ENCODE measurements around the gene SULT1E1.

SULT1E1 gene

GRCh38 chr4:69836287-69836686, 23.7 kb downstream of the SULT1E1 start:
- DNase-seq (ENCODE audit: low read depth, low spot score): no peak
- in situ Hi-C loops (cut with HindIII; ENCODE audit: low sequenced_read_pairs): no loop called here
- TF ChIP-seq CTCF (IDR thresholded peaks at IDR 0.05; ENCODE audit: low read depth, low read length): no peak

GRCh38 chr4:69835766-69836165, 24.2 kb downstream of the SULT1E1 start:
- DNase-seq (ENCODE audit: low read depth, low spot score): no peak
- in situ Hi-C loops (cut with HindIII; ENCODE audit: low sequenced_read_pairs): no loop called here
- no peak for TF ChIP-seq CTCF (IDR thresholded peaks at IDR 0.05; ENCODE audit: low read depth, low read length)
- no peak overlapping the region for H3K4me3 ChIP-seq (ENCODE audit: low read depth, low read length)

More at GRCh38 chr4:69836287-69836686, 23.7 kb downstream of the SULT1E1 start:
- no peak overlapping the region for H3K4me3 ChIP-seq (ENCODE audit: low read depth, low read length)

GRCh38 chr4:69833251-69833650, 26.7 kb downstream of the SULT1E1 start:
- H3K4me3 ChIP-seq (ENCODE audit: low read depth, low read length): no peak overlapping the region
- DNase-seq (ENCODE audit: low read depth, low spot score): no peak
- TF ChIP-seq CTCF (IDR thresholded peaks at IDR 0.05; ENCODE audit: low read depth, low read length): no peak
- in situ Hi-C loops (cut with HindIII; ENCODE audit: low sequenced_read_pairs): no loop called here

GRCh38 chr4:69832326-69833030, 27.5 kb downstream of the SULT1E1 start:
- DNase-seq (ENCODE audit: low read depth, low spot score): no peak
- TF ChIP-seq CTCF (IDR thresholded peaks at IDR 0.05; ENCODE audit: low read depth, low read length): no peak
- no peak overlapping the region for H3K4me3 ChIP-seq (ENCODE audit: low read depth, low read length)
- in situ Hi-C loops (cut with HindIII; ENCODE audit: low sequenced_read_pairs): no loop called here

GRCh38 chr4:69831646-69832325, 28.2 kb downstream of the SULT1E1 start:
- in situ Hi-C loops (cut with HindIII; ENCODE audit: low sequenced_read_pairs): no loop called here
- no peak overlapping the region for H3K4me3 ChIP-seq (ENCODE audit: low read depth, low read length)
- TF ChIP-seq CTCF (IDR thresholded peaks at IDR 0.05; ENCODE audit: low read depth, low read length): no peak
- no peak for DNase-seq (ENCODE audit: low read depth, low spot score)

- in situ Hi-C loops (cut with HindIII; ENCODE audit: low sequenced_read_pairs): no loop called here
- no peak for DNase-seq (ENCODE audit: low read depth, low spot score)
- TF ChIP-seq CTCF (IDR thresholded peaks at IDR 0.05; ENCODE audit: low read depth, low read length): no peak
- no peak overlapping the region for H3K4me3 ChIP-seq (ENCODE audit: low read depth, low read length)
These were observed 28.7 kb downstream of the SULT1E1 start for GRCh38 chr4:69831270-69831627.

Data from astrocyte of the spinal cord (primary cell).